Activated CD4-positive, CD25-positive, alpha-beta regulatory T cell treated with anti-CD3 and anti-CD28 coated beads, Interleukin-2, amount 50 U/mL, for 16 hours (primary cell): Measurements from ENCODE around the gene APEH.

Source experiments
- DNase-seq: peaks from one replicate; pipeline ENCODE4 v3.0.0-alpha.2; 2020; ENCODE audit warnings: low read depth, low spot score

The APEH gene

DNA sequence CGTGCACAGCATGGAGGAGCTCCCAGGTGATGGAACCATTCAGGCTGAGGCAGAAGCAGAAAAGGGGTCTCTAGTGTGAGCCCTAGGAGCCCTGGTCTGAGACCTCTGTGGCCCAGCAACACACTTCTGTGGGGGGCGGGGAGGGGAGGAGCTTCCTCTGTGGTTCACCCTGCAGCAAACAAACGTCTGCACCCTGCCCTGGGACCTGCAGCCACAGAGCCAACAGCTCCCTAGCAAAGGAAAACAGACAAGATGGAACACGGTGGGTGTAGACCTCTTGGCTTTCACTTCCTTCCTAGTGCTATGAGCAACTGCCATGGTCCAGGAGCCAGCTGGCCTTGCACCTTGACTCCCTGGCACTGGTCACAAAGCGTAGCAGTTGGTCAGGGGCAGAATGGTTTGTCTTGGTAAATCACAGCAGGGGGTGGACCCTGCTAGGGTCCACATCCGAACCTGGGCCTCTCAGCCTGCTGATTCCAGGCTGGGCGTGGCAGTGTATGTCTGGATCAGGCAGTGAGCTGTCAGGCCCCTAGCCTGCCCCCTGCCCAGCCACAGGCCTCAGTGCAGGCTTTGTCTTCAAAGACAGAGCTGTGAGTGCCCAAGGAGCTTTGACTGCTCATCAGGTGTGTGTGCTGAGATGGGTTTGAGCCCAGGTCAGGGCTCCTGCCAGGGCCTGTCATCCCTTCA lies 38.6 kb downstream of the APEH start:
- DNase-seq = no peak

DNA sequence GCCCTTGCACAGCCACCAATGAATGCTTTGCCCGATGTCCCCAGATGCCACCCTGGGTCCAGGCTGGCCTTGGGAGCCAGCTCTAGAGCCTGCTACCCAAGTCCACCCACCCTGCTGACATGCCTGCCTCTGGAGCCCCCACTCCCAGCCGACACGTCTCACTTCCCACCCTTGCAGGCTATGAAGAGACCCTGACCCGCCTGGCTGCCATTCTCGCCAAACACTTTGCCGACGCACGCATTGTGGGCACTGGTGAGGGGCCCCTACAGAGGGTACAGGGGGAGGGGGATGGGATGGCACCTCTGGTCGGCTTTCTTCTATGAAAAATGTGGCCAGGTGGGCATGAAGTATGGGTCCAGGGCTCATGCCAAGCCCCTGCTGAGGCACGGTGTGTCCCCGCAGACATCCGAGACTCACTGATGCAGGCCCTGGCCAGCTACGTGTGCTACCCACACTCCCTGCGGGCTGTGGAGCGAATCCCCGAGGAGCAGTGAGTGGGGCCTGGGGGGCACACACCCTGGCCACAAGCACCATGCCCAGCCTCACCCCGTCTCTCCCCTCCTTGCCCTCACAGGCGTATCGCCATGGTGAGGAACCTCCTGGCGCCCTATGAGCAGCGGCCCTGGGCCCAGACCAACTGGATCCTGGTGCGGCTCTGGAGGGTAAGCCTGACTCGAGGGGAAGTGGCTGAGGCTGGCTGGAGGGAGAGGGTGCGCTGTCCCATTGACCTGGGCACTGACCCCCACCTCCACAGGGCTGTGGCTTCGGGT lies 39.4 kb downstream of the APEH start:
- DNase-seq = no peak

DNA sequence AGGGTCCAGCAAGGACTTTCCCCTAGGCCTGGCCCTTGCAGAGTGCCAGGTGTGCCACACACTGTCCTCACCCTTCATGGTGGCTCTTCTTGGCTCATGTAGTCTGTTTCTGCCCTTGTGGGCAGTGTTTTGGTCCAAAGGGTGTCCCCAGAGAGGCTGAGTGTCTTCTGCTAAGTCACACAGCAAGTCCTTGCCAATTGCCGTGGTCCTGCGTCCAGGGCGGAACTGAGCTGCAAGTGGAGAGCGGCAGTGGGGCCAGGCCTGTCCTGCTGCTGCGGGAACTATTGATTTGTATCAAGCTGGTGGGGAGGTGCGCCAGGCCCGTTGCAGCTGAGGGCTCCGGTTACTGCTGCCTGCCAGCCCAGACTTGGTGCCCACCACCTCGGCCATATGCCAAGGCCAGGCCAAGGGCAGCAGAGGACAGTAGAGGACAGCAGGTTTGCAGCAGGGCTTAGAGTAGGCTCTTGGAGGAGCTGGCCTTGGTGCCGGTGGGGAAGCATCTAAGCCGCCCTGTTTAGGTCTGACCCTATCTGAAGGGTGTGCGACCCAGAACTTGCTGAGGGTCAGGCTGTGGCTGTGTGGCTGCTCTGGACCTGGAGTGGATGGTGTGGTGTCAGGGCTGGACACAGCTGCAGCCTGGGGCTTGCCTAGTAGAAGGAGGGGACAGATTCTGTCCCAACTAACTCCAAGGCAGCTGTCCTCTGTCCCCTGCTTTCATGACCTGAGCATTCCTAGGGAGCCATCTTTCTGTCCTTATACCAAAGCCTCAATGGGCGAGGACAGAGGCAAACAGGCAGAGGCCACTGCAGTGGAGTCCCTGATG lies 40.8 kb downstream of the APEH start:
- DNase-seq = no peak

DNA sequence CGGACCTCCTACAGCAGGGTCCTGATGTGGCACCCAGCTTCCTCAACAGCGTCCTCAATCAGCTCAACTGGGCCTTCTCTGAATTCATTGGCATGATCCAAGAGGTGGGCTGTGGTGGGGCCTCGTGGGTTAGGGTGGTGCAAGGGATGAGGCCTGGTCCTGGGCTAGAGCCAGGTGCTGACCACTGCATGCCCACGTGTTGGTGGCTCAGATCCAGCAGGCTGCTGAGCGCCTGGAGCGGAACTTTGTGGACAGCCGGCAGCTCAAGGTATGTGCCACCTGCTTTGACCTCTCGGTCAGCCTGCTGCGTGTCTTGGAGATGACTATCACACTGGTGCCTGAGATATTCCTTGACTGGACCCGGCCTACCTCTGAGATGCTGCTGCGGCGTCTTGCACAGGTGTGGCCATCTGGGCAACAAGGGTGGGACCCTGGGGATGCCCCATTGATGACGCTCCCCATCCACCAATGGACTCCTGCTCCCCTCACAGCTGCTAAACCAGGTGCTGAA lies 41.5 kb downstream of the APEH start:
- DNase-seq = no peak

DNA sequence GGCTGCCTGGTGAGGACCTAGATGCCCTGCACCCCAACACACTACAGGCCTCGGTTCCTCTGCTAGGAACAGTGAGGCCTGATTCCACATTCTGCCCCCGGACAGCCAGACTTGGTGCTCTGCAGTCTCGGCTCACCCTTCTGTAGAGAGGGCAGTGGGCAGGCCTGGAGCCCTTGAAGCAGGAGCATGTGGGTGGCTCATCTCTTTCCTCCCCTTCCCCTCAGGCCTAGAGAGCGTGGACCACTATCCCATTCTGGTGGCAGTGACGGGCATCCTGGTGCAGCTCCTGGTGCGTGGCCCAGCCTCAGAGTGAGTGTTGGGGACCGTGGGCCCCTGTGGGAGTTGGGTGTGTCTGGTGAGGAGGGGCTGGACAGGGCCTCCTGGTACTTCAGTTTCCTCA lies 42.0 kb downstream of the APEH start:
- DNase-seq = no peak

DNA sequence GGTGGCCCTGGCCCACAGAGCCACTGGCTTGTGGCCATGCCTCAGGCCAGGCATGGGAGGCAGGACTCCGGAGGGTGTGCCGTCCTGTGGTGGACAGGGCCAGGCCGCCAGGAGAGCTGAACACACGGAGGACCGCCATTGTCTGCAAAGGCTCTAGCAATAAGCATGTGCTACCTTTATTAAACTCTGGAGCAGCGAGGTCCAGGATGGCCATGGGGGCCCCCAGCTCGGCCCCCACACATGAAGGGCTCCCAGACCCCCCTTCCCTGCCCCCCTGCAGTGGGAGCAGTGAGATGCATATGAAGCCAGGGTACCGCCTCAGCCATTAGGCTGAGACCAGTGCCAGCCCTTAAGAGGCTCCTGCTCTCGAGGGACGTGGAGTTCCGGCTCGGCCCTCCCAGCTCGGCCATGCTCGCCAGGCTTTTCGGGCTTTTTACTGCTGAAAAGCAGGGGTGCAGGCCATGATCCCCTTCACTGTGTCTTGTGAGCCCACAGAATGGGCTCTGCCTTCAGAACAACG lies 42.6 kb downstream of the APEH start:
- no peak for DNase-seq

DNA sequence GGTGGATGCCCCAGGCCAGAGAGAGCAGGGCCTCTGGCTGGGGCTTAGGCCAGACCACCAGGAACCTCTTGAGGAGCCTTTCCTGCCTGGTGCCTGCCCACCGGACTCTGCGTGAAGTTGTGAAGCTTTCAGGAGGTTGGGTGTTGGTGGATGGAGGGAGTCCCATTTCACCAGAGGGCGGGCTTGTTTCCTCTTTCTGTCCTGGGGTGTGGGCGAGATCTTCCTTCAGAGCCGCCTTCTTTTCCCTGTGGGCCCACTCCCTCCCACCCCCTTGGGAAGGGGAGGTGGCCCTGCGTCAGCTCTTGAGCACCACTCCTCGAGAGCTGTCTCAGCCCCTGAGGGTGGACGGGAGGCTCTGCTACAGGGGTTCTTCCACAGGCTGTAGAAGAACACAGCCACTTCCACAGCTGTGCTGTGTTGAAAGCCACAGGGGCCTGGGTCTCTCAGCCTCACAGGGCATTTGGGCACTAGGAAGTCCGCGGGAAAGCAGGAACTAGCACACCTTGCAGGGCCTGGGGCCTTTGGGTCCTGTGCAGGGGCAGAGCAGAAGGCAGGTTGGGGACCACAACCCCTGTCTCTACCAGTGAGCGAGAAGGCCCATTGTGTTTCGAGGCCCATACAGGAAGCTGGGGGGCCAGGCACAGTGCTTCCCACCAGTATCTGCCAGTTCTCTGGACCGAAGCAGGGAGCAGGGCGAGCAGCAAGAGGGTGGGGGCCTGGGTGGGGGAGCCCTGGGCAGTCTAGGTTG lies 43.2 kb downstream of the APEH start:
- DNase-seq = no peak

DNA sequence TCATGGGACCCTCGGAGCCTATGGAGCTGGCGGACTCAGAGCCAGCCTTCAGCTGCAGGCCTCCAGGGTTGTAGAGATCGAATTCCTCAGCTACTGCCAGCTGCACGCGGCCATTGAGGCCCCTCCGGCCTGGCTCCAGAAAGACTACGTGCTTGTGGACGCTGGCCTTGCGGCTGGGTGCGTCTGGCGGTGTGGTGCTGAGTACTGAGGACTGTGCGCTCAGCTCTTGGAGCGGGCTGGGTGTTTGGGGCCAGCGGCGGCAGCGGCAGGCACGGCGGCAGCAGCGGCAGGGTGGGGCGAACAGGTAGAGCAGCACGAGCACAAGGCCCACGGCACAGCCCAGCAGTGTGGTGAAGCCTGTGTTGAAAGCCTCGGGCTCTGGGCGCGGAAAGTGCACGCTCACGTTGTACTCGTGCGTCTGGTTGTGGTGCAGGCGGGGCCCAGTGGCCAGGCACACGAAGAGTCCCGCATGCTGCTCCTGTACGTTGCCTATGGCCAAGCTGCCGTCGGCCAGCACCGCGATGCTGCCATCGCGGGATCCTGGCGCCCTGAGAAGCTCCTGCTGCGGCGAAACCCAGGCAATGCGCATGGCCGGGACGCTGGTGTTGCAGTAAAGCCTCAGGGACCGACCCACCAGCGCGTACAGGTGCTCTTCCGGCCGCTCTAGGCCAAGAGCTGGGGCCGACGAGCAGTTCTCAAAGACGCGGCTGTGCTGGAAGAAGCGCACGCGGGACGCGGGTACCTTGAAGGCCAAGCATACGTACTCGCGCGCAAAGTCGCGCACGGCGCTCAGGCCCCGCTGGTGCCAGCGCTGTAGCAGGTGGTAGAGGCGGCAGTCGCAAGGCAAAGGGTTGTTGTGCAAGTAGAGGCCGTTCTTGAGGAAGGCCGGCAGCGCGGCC lies 44.1 kb downstream of the APEH start:
- no peak for DNase-seq

DNA sequence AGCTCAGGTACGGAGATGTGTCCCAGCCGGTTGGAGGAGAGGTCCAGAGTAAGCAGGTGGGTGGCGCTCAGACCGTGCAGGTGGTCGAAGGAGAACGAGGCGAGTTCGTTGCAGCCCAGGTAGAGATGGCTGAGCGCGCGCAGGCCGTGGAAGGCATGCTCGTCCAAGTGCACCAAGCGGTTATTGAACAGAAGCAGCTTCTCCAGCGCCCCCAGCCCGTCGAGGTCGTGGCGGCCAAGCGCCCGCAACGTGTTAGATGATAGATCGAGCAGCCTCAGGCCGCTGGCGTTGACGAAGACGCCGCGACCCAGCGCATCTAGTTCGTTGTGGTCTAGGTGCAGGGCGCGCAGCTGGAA lies 44.7 kb downstream of the APEH start:
- no peak for DNase-seq

DNA sequence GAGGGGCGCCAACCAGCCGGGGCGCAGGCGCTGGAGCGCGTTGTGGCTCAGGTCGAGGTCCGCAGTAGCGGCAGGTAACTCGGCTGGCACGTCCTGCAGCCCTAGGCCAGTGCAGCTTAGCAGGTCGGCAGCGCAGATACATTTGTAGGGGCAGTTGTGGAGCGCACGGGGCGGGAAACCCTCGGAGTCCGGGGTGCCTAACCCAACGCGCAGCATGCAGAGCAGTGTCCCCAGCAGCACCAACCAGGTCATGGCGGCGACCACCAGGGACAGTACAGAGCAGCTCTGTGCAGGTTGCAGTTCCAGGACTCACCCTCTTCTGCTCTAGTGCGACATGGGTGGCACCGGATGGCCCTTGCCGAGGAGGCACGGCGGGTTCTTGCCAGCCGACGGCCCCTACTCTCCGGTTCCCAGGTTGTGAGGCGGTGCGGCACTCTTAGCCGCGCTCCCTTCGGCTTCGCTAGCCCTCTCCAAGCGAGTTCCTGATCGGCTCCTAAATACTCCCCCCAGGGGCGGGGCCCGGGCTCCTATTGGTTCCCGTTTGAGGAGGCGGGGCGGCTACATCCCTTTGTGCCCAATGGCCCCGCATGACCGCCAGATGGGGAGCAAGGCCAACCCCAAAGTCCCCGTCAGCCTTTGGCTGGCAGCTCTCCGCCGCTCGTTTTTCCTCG lies 45.2 kb downstream of the APEH start, which contains the start of gene AMIGO3:
TSS of gene AMIGO3 (minus strand) at position 471 of the 671 bp plus-strand sequence. CDS start at position 252, 219 bp downstream.
- DNase-seq = peak; percentile 82

DNA sequence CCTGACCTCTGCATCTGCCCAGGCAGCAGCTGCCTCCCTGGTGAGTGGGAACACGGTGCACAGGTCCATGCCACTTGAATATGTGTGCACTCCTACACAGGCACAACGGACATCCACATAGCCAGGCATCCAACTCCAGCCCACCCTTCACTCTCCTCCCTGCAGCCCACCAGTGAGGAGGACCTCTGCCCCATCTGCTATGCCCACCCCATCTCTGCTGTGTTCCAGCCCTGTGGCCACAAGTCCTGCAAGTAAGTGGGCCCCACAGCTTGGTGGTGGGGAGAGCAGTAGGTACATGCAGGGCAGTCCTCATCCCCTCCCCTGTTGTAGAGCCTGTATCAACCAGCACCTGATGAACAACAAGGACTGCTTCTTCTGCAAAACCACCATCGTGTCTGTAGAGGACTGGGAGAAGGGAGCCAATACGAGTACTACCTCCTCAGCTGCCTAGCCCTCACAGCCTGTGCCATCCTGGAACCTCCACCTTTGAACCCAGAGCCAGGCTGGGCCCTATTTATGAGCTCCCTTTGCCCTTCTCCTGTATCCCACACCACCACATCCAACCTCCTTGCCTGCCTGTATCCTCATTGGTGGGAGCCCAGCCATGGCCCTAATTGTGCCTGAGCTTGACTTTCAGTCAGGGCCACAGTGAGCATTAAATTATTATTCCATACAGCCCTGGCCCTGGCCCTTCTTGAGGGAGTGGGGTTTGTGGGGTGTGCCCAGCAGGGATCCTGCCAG lies 46.9 kb downstream of the APEH start:
- DNase-seq = no peak

DNA sequence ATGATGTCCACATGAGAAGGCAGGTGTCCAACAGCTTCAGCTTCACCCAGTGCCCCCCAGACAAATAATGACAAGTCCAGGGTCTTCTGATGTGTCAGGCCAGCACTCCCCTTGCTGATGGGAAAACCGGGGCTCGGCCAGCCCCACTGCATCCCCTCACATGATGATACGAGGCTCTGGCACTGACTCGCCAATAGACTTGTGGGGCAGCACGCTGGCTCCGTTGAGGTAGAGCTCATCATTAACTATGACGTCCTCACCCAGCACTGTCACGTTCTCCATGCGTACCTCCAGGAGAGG lies 47.4 kb downstream of the APEH start:
- no peak for DNase-seq

DNA sequence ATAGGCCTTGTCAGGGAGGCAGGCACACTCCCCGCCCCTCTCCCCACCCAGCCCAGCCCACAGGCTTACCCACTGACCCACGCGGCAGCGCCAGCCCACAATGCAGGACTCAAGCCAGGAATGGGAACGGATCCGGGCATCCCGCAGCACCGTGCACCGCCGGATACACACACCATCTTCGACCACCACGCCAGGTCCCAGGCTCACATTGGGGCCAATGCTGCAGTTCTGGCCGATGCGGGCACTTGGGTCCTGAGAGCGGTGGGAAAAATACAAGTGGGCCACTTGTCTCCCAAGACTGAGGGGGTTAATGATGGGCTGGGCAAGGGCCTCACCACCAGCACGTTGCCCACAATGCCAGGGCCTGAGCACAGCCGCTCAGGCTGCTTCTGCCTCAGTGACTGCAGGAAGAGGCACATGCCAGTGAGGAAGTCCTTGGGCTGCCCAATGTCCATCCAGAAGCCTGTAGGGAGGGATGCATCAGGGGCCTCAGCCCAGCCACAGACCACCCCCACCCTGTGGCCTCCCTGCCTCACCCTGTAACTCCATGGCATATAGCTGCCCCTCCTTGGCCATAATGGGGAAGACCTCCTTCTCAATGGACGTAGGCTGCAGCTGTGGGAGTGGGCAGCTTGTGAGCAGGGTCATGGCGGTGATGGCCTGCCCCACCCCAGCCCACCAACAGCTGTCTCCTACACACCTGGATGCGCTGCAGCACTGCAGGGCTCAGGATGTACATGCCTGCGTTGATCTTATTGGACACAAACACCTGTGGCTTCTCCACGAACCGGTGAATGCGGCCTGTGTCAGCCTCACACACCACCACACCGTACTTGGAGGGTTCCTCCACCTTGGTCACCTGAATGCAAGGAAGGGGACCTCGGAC lies 48.0 kb downstream of the APEH start:
- DNase-seq = no peak

DNA sequence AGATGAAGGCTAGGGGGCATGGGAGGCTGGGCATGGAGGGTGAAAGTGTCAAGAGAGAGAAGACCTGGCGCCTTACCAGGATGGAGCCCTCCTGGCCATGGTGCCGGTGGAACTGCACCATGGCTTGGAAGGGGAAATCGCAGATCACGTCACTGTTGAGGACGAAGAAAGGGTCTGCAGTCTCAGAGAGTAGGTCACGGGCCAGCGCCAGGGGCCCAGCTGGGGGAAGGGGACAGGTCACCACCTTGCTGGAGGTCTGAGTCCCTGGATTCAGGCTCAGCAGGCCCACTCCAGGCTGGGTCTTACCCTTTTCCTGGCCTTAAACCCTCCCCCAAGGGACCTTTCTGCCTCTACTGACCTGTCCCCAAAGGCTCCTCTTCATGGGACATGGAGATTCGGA lies 48.7 kb downstream of the APEH start:
- no peak for DNase-seq

DNA sequence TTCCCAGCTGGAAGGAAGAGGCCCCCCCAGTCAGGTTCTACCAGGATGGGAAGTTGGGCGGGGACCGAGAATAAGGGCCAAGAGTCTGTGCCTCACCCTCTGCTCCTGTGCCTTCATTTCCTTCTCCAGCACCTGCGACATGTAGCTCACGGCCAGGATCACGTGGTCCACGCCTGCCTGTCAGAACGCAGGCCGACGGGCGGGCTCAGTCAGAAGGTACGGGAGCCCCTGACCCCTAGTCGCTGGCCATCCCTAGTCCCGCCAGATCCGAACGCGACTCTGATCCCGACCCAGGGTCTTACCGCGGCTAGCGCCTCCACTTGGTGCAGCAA lies 49.1 kb downstream of the APEH start:
- no peak for DNase-seq

DNA sequence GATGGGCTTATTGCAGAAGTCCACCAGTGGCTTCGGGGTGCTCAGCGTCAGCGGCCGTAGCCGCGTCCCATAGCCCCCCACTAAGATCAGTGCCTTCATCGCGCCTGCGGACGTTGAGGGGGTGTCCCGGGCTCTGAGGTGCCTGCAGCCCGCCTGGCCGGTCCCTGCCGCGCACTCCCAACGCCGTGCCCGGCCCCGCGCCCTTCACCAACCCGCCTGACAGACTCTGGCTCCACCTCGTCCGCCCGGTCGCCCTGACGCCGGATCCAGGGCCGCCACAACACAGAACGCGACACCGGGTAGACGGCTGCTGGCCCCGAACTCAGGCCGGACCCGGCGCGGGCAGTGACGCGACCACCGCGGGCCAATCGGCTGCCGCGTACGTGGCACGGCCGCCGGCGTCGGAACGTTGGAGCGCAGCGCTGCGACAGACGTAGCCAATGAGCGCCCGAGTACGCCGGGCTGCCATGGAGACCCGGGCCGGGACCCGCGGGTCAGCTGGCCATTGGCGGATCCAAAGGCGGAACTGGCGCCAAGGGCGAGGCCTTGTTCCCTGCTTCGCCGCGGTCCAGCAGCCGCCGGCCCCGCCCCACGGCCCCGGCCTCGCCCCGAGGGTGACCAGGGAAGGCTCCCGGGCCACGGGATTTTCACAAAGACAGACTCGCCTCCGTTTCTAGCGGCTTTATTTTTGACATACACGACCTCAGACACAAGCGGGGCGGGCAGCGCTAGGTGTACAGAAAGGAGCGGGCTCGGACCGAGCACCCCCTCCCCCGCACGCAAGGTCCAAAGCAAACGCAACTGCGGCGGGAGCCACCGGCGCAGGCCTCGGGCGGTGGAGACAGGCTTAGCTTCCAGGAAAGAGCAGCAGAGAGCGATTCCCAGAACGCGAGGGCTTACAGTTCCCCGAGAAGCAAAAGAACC lies 49.7 kb downstream of the APEH start, which contains the start of gene GMPPB:
TSS of gene GMPPB (minus strand) at position 324 of the 924 bp plus-strand sequence. CDS start at position 99, 225 bp downstream.
- DNase-seq = peak; percentile 84

DNA sequence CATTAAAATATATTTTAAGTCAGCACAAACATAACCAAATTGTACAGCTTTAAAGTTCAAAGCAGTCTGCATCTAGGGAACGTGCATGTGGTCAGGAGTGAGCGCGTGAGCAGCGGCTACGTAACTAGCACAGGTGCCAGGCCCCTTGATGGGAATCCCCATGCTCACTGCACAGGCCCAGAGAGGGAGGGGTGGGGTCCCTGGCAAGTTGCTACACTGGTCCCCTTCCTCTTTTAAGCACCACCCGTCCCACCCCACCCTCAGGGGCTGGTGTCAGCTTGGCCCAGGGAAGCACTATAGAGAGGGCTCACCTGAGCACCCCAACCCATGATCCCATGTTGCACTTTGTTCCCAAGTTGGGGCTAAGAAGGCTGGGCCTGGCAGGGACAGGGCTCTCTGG lies 50.4 kb downstream of the APEH start:
- DNase-seq = no peak
